Mucosa of descending colon (tissue), 3 donors: ENCODE measurements around the gene CREB3L1. TPM values are rescaled to one million over a fixed set of nuclear protein-coding genes. Genes with fewer than 3 reads are reported as not detected.

ENCODE experiments used
- ATAC-seq: fragments of 200-7000 bp; cut with Tn5 transposase; one replicate; pipeline ENCODE4 v1.9.1; 2020; ENCODE audit warnings: mild to moderate bottlenecking, moderate library complexity
- DNase-seq, 3 donors: peaks; one replicate each; pipeline ENCODE4 v3.0.0-alpha.2; 2020
- H3K36me3 ChIP-seq: fragments of 200-600 bp; one replicate; pipeline ENCODE4 v1.8.0; 2021; ENCODE audit warnings: low read depth, mild to moderate bottlenecking
- H3K4me1 ChIP-seq: fragments of 200-600 bp; one replicate; pipeline ENCODE4 v1.8.0; 2021; ENCODE audit warnings: low read depth, mild to moderate bottlenecking
- H3K4me3 ChIP-seq: fragments of 200-600 bp; one replicate; pipeline ENCODE4 v1.8.0; 2021; ENCODE audit warnings: mild to moderate bottlenecking
- H3K9me3 ChIP-seq: fragments of 200-600 bp; one replicate; pipeline ENCODE4 v1.8.0; 2021; ENCODE audit warnings: mild to moderate bottlenecking
- intact Hi-C, 2 donors: fragments of 100-400 bp; cut with DNase I in 1 of 2; cut with micrococcal nuclease in 1 of 2; formaldehyde crosslinking; loops; one replicate each; pipeline versions ENCODE4 v1.11.0 to v1.11.1; 2022; cut with DNase I, micrococcal nuclease
- total RNA-seq, 3 donors: library from RNA; stranded (reverse); fragmentation: NEBNext Ultra II Directional in 2 of 3; extraction: Animal tissue kit (Norgen Biotek cat#: 25700) in 2 of 3; gene quantifications; one replicate each; pipeline versions ENCODE4 v1.2.1 to v1.2.4, GENCODE V29; 2021 to 2023
- TF ChIP-seq, protein P1 (sequence below): fragments of 200-600 bp; IDR thresholded peaks from one replicate; pipeline ENCODE4 v1.8.0; 2022; ENCODE audit warnings: antibody characterized with exemption, mild to moderate bottlenecking
- donor health status: DM: no; HTN: no; CAD: no; lungs with moderate emphysema.
- donor health status: DM: no; HTN: no; CAD: no.
- donor health status: DM: no; HTN: yes; CAD: no.

Gene CREB3L1
- total RNA-seq, 3 donors from 2014 or later, result 52.7 to 140 (median 108) TPM

DNA sequence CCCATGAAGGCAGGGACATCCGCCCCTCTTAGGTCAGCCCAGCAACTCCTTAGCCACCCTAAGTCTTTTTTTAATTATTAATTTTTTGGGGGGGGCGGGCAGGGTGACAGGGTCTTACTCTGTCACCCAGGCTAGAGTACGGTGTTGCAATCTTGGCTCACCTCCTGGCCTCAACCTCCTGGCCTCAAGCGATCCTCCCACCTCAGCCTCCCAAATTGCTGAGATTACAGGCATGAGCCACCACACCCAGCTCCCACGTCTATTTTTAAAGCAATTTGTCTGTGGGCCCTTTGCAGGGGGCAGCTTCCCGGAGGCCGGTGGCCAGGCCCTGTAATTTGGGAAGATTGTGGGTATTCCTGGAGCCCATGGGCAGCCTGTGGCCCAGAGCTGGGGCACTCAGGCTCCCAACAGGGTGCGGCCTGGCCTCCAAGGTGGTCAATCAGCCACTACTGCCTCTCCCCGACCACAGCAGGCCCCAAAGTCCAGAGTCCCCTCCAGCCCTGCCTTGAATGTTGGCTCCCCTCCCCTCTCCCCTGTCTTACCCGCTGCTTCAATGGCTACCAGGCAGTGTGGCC is 27.2 kb downstream of the CREB3L1 start:
- TF ChIP-seq, protein P1, sequence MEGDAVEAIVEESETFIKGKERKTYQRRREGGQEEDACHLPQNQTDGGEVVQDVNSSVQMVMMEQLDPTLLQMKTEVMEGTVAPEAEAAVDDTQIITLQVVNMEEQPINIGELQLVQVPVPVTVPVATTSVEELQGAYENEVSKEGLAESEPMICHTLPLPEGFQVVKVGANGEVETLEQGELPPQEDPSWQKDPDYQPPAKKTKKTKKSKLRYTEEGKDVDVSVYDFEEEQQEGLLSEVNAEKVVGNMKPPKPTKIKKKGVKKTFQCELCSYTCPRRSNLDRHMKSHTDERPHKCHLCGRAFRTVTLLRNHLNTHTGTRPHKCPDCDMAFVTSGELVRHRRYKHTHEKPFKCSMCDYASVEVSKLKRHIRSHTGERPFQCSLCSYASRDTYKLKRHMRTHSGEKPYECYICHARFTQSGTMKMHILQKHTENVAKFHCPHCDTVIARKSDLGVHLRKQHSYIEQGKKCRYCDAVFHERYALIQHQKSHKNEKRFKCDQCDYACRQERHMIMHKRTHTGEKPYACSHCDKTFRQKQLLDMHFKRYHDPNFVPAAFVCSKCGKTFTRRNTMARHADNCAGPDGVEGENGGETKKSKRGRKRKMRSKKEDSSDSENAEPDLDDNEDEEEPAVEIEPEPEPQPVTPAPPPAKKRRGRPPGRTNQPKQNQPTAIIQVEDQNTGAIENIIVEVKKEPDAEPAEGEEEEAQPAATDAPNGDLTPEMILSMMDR, result no peak
- H3K36me3 ChIP-seq, result no peaks in the 10 kb centered on the region
- H3K4me1 ChIP-seq, result no peaks in the 10 kb centered on the region
- H3K4me3 ChIP-seq, result no peak overlapping the region
- ATAC-seq (no peak), DNase-seq (no peak)
- H3K9me3 ChIP-seq, result no peaks in the 10 kb centered on the region
- intact Hi-C loops, result loop anchor here in 1 of 2 donors (5.0 kb wide), 1 partner anchor 67 kb away; no protein-coding TSS in a partner anchor

DNA sequence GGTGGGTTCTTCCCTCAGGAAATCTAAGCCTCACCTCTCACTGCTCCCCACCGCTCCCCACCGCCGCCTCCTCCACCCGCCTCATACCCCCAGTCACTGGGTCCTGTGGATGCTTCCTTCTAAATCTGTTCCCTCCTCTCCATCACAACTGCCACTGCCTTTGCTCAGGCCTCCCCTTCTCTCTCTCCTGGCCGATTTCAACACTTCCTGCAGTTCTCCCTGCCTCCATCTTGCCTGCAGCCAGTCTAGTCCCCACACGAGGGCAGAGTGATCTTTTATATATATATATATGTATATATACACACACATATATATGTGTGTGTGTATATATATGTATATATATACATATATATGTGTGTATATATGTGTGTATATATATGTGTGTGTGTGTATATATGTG is 27.8 kb downstream of the CREB3L1 start:
- Histone ChIP-seq H3K36me3 (no peaks in the 10 kb centered on the region), H3K9me3 (no peaks in the 10 kb centered on the region), H3K4me3 (no peak overlapping the region), H3K4me1 (no peaks in the 10 kb centered on the region)
- TF ChIP-seq, protein P1, result no peak
- no peak for DNase-seq
- intact Hi-C loops, result loop anchor here in 1 of 2 donors (5.0 kb wide), 1 partner anchor 68 kb away; no protein-coding TSS in a partner anchor
- peak; percentile 37 for ATAC-seq

DNA sequence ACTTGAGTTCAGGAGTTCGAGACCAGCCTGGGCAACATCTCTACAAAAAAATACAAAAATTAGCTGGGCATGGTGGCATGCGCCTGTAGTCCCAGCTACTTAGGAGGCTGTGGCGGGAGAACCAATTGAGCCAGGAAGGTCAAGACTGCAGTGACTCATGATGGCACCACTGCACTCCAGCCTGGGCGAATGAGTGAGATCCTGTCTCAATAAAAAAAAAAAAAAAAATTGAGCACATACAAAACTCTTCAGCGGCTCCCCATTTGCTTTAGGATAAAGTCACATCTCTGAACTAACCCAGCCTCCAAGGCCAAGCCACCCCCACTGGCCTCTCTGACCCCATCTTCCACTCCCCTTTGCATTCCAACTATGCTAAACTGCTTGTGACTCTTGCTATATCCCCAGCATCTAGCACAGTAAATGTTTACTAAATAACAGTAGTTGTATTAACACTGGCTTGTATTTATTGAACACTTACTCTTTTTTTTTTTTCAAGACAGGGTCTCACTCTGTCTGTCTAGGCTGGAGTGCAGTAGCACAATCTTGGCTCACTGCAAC is 28.9 kb downstream of the CREB3L1 start:
- Histone ChIP-seq H3K4me1 (no peaks in the 10 kb centered on the region), H3K4me3 (no peak overlapping the region), H3K9me3 (no peaks in the 10 kb centered on the region), H3K36me3 (no peaks in the 10 kb centered on the region)
- DNase-seq (no peak), ATAC-seq (no peak)
- intact Hi-C loops, result loop anchor here in 1 of 2 donors (5.0 kb wide), 1 partner anchor 69 kb away; no protein-coding TSS in a partner anchor
- TF ChIP-seq, protein P1, result no peak

DNA sequence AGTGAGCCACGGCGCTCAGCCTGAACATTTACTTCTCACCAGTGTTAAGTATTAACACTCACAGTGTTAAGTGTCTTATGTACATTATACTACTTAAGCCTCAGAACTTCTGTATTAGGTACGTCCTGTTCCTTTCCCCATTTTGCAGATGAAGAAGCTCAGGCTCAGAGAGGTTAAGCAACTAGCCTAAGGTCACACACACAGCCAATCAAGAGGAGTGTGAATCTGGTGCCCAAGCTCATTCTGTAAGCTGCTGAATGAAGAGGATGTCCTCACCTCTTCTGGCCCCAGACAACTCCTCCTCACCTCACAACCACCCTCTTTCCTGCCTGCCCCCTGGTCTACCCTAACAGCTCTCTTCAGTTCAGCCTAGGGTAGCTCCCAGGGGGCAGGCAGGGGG is 29.9 kb downstream of the CREB3L1 start:
- TF ChIP-seq, protein P1, result no peak
- H3K4me3 ChIP-seq, result no peak overlapping the region
- no peaks in the 10 kb centered on the region for H3K4me1 ChIP-seq
- no peak for ATAC-seq
- DNase-seq, result no peak
- intact Hi-C loops, result loop anchor here in 1 of 2 donors (5.0 kb wide), 1 partner anchor 70 kb away; no protein-coding TSS in a partner anchor
- H3K36me3 ChIP-seq, result no peaks in the 10 kb centered on the region
- no peaks in the 10 kb centered on the region for H3K9me3 ChIP-seq

DNA sequence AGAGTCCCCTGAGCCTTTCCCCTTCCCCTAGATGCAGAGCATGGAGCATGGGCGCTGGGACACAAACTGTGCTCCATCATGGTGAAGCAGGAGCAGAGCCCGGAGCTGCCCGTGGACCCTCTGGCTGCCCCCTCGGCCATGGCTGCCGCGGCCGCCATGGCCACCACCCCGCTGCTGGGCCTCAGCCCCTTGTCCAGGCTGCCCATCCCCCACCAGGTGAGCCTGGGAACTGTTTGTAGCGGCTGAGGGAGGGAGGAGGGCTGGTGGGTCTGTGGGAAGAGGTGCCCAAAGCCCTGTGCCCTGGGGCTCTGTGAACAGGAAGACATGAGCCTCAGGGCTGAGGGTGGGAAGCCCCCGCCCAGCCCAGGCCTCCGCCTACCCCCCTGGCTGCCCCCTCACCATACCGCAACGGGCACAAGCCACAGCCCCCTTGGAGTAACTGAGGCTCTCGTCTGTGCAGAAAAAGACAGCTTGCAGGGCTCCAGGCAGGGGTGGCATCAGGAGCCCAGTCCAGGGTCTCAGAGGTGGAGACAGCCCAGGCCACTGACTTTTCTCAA is 30.4 kb downstream of the CREB3L1 start:
- intact Hi-C loops, result loop anchor here (2.0 to 5.0 kb wide), 2 partner anchors 69 to 71 kb away; no protein-coding TSS in a partner anchor
- Histone ChIP-seq H3K9me3 (no peaks in the 10 kb centered on the region), H3K4me1 (no peaks in the 10 kb centered on the region), H3K4me3 (no peak overlapping the region), H3K36me3 (no peaks in the 10 kb centered on the region)
- DNase-seq (no peak), ATAC-seq (no peak)
- TF ChIP-seq, protein P1, result no peak
